NB4 (cell line): Measurements from ENCODE around the gene DPYSL4.

Source experiments
- DNase-seq: peaks from one replicate; pipeline ENCODE4 v3.0.0; 2010; ENCODE audit warnings: low read depth
- H3K4me3 ChIP-seq: one replicate; pipeline ENCODE4 v1.5.1; 2011; ENCODE audit warnings: mild to moderate bottlenecking, low read depth, low read length, moderate library complexity
- CTCF ChIP-seq: IDR thresholded peaks from one replicate; pipeline ENCODE4 v1.5.1; 2012; ENCODE audit warnings: low read depth, low read length
- MAX ChIP-seq: IDR thresholded peaks from 2 replicates; pipeline ENCODE4 v1.6.1; 2011; ENCODE audit warnings: low read depth, low read length
- MYC ChIP-seq: IDR thresholded peaks from 2 replicates; pipeline ENCODE4 v1.6.1; 2011; ENCODE audit warnings: low read depth, low read length
- POLR2A ChIP-seq: IDR thresholded peaks from 2 replicates; pipeline ENCODE4 v1.6.1; 2011; ENCODE audit warnings: mild to moderate bottlenecking; ENCODE audit not compliant: insufficient read length; ENCODE audit errors: extremely low read depth

Gene DPYSL4

DNA sequence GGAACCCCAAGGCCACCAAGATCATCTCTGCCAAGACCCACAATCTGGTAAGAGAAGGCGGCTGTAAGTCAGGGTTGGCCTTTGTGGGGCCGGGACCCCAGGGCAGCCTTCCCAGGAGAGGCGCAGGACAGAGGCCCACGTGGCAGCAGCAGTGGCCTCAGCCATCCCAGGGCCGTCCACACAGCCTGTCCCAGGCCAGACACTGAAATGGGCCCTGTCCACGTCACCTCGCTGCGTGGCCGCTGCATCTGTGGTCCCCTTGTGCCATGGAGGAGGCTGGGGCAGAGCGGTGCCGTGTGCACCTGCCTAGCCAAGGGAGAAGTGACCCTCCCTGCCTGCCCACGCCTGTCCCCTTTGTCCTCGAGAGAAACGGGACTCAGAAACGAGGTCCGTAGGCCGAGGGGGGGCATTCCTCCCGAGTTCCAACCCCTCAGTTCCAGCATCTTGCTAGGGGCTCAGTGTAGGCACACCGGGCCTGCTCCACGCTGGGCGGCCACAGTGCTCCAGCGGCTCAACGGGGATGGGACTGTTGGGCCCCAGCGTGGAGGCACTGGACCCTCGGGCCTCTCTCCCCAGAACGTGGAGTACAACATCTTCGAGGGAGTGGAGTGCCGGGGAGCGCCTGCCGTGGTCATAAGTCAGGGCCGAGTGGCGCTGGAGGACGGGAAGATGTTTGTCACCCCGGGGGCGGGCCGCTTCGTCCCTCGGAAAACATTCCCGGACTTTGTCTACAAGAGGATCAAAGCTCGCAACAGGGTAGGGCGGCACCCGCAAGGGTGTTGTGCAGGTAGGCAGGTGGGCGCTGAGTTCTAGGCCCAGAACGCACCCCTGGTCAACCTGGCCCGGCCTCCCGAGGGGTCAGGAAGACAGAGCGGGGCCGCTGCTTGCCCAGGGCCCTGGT, 15.6 kb downstream of the DPYSL4 start:
- no peak for TF ChIP-seq CTCF
- TF ChIP-seq MAX = no peak
- no peak for TF ChIP-seq MYC
- no peak for TF ChIP-seq POLR2A
- no peak for DNase-seq
- H3K4me3 ChIP-seq = no peak overlapping the region

DNA sequence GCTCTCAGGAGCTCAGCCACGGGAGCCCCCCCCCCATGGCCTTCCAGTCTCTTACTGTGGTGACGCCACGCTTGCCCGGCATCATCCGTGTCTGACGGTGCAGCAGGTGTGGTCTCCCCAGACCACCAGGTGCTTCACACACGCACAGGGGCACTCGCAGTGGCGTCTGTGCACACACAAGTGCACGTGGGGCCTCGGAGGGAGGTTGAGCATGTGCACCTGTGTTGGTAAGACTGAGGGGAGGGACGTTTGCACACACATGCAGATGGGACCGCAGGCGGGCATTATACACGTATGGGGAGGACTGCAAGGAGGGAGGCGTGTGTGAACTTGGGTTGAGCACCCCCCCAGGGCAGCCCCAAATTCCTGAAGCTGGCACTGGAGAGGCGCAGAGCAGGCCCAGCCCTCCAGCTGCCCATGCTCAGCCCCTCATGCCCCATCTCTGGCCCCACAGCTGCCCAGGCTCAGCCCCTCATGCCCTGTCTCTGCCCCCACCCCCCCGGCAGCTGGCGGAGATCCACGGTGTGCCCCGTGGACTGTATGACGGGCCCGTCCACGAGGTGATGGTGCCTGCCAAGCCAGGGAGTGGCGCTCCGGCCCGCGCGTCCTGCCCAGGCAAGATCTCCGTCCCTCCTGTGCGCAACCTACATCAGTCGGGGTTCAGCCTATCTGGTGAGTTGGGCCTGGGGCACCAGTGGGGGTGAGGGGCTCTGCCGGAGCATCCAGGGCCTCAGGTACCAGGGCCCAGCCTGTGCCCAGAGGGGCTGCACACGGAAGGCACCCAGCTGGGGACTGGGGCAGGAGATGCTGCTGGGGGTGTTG, 16.7 kb downstream of the DPYSL4 start:
- no peak overlapping the region for H3K4me3 ChIP-seq
- TF ChIP-seq MYC = no peak
- no peak for TF ChIP-seq CTCF
- no peak for TF ChIP-seq MAX
- no peak for DNase-seq

- DNase-seq = no peak
- TF ChIP-seq POLR2A (no peak), MYC (no peak), CTCF (no peak), MAX (no peak)
- no peak overlapping the region for H3K4me3 ChIP-seq
Measured at GRCh38 chr10:132204078-132204780, 17.5 kb downstream of the DPYSL4 start.

- TF ChIP-seq CTCF (no peak), MYC (no peak), POLR2A (no peak), MAX (no peak)
- no peak for DNase-seq
- H3K4me3 ChIP-seq = no peak overlapping the region
Measured at GRCh38 chr10:132204781-132205473, 18.2 kb downstream of the DPYSL4 start.
